Endometrial microvascular endothelial cells (primary cell): ENCODE results near the gene IFT43. TPM values are rescaled to one million over a fixed set of nuclear protein-coding genes. Genes with fewer than 3 reads are reported as not detected.

Experiments used
- in situ Hi-C: cut with HindIII; loops from 2 replicates; pipeline ENCODE4 v1.10.0; 2017; ENCODE audit warnings: low sequenced_read_pairs, low pct_unique_long_range_greater_than_20kb; ENCODE audit errors: inconsistent ontology term
- total RNA-seq: library from RNA; depleted of rRNA; stranded (reverse); fragments of >200 nt; gene quantifications from one replicate; pipeline ENCODE4 v1.2.3, GENCODE V29; 2015; ENCODE audit errors: inconsistent ontology term

Gene IFT43
- total RNA-seq, 1 donor from 2014 or later = 42.7 TPM

GRCh38 chr14:76055330-76055729, 69.8 kb downstream of the IFT43 start:
- in situ Hi-C loops = no loop called here

GRCh38 chr14:76056128-76056527, 70.6 kb downstream of the IFT43 start:
- in situ Hi-C loops = no loop called here

DNA sequence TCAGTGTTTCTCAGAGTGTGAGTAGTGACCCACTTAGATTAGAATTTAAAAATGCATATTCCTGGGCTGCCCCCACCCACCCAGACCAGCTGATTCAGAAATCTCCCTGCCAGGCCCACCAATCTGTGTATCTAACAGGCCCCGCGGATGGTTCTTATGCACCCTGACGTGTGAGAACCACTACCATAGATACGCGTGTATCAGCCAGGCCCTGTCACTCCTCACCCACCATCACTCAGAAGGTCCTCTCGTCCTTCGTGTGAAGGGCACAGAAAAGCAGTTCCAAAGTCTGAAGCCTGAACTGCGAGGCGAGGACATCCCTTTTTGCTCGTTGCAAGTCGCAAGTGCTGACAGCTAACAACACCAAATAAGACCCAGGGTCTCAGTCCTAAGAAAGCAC, 72.4 kb downstream of the IFT43 start:
- in situ Hi-C loops = no loop called here

DNA sequence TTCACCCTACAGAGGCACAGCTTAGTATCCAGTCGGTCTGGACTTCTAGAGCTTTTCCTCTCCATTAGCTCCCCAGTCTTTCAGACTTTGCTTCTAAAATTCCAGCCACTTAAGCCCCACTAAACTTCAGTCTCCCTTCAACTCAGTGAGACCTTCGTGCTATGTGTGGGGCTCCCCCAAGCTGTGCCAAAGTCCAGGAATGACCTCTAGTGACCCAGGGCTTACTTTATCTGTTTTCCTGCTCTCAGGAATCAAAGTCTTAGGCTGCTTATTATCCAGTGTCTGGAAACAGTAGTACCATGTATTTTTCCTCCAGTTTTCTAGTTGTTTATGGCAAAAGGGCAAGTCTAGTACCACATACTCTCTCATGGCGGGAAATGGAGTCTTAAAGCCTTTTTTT, 77.8 kb downstream of the IFT43 start:
- in situ Hi-C loops = no loop called here

DNA sequence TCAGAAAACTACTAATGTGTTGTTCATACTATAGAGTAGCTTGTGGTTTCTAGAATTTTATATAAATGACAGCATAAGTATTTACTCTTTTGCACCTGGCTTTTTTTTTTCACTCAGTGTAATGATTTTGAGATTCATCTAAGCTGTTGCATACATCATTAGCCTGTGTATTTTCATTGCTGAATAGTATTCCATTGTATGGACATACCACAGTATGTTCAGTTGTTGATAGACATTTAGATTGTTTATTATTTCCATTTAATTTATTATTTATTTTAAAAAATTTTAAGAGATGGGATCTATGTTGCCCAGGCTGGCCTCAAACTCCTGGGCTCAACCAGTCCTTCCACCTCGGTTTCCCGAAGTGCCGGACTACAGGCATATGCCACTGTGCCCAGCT, 80.0 kb downstream of the IFT43 start:
- in situ Hi-C loops = no loop called here

GRCh38 chr14:76067536-76067935, 82.0 kb downstream of the IFT43 start:
- in situ Hi-C loops = no loop called here

DNA sequence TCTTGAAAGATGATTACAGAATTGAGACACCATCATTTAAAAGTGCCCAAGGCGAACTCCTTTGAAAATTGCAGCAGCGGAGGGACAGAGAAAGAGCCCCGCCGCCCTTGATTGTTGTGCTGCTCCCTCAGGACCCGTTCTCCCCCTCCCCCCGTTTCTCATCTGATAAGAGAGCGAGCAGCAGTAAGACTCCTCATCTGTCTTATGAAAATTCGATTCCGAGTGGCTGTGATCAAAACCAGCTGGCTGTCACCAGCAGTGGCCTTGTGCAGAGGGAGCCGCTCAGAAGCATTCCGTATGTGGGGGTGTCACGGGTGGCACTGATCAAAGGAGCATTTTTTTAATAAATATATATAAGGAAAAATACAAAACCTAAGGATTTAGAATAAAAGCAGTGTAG, 88.2 kb downstream of the IFT43 start:
- in situ Hi-C loops = no loop called here

DNA sequence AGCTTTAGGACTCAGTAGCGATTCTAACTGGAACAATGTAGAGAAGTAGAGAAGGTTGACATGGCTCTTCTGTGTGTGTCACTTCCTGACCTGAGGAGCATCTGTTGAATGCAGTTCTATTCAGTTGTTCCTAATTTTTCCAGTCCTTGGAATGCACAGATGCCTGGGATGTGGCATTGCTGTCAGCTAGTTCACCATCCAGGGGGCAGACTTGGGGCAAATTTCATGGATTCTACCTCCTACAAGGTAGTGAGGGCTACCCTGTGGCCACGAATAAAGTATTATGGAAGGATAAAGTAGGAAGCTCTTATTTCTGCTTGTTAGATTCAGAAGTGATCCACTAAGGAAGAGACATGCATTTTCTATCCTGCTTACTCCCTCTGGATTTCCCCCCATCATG, 91.8 kb downstream of the IFT43 start:
- in situ Hi-C loops = no loop called here

- in situ Hi-C loops = no loop called here
Measured at GRCh38 chr14:76078501-76078900, 92.9 kb downstream of the IFT43 start.

DNA sequence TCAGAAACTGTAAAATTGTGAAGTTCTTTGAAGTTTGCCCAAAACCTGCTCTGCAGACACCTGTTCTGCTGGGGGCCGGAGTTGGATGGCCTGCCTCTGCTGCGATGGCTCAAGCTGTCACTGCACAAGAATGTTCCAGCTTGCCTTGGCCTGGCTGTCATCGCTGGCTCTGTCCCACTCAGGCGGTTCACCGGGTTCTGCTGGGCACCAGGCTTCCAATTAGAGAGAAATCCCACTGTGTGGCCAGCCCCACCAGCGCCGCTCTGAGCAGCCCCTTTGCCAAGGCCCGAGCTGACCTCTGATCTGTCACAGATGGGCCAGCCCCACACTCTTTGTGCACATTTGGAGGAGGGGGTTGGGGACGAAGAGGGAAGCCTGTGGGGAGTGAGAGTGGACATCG, 94.5 kb downstream of the IFT43 start:
- in situ Hi-C loops = no loop called here

- in situ Hi-C loops = no loop called here
Measured at GRCh38 chr14:76080471-76080870, 94.9 kb downstream of the IFT43 start.

- in situ Hi-C loops = no loop called here
Measured at GRCh38 chr14:76081642-76082041, 96.1 kb downstream of the IFT43 start.

DNA sequence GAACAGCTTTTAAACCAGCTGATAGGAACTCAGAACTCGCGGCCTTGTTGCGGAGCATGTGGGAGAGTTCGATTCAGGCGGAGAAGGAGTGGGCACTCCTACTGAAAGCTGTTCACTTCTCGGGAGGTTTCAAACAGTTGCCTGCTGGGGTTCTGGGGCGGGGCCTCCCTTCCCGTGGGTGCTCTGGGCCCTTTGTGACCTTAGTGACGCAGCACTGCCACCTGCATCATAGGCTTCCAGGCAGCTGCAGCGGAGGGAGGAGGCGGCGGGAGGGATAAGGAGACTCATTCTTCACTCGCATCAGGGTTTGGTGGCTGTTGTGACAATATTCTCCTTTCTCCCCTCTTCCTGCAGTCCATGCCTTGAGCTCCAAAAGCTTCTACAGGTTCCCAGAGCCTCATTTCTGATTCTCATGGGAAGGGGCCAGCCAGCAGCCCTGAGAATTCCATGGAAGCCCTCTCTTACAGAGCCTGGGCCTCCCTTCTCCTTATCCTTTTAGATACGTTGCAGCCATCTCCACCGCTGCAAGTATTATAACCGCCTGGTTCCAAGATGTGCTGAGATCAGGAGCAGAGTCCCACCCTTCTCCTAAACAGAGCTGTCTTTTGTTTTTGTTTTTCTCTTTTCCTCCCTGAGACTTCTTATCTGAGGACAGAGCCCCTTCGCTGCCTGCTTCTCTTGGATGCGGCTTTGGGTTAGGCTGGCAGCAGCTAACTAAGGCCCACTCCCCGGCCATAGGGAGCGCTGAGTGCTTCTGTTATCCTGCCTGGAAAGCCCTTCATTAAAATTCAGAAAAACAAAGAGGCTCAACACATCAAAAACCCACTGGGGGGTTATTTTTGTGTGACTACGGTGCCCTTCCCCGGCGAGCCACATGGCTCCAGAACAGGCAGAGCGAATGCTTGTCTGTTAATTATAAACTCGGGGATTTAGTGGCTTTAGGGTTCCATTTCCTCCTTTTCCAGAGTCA, 98.5 kb downstream of the IFT43 start:
- in situ Hi-C loops = no loop called here

- in situ Hi-C loops = no loop called here
Measured at GRCh38 chr14:76085358-76085757, 99.8 kb downstream of the IFT43 start.

- in situ Hi-C loops = no loop called here
Measured at GRCh38 chr14:76086636-76087035, 101.1 kb downstream of the IFT43 start.

DNA sequence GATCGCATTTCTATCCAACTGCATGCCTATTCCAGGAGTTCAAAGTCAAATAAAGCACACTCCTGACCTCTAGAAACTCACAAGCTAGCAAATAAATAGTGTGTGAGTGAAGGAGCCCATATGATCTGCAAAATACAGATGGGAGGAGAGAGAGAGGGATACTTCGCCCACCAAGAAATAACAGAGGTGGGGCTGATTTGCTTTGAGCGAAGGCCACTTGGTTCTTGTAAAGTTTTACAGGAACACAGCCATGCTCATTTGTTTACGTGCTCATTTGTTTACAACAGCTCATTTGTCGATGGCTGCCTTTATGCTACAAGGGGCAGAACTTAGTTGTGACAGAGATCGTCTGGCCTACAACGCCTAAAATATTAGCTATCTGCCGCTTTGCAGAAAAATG, 102.8 kb downstream of the IFT43 start:
- in situ Hi-C loops = no loop called here

DNA sequence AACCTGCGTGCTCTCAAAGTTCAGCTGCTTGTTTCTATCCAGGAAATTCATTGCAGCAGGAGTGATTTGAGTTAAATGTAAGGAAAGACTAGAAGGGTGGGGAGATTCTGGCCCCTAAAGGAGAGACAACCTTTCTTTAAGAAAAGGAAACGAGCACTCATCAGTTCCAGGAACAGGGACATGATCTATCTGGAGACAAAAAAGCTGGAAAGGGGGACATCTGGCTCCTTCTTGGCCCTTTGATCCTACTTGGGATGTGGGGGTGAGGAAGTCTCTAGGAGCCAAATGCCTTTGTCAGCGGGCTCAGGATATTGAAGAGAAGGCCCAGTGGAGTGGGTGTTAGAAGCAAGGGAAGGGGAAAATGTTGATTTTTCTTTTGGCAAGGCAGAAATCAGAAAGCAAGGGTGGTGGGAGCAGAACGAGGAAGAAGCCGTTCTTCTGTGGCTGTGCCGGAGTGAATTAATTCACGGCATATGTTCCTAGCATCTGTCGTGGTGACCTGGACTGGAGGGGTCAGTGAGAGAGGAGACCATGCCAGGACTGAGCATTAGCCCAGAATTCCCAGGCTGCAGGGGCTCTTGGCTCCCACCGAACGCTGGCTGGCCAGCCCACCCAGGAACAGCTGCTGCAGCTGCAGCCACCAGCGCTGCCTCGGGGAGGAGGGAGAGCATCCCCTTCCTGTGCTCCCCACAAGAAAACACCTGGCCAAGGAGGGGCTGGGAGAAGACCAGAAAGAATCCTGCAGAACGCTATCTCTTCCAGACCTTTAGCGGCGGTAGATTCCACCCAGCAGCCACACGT, 103.4 kb downstream of the IFT43 start:
- in situ Hi-C loops = no loop called here

GRCh38 chr14:76089575-76089974, 104.0 kb downstream of the IFT43 start:
- in situ Hi-C loops = no loop called here

DNA sequence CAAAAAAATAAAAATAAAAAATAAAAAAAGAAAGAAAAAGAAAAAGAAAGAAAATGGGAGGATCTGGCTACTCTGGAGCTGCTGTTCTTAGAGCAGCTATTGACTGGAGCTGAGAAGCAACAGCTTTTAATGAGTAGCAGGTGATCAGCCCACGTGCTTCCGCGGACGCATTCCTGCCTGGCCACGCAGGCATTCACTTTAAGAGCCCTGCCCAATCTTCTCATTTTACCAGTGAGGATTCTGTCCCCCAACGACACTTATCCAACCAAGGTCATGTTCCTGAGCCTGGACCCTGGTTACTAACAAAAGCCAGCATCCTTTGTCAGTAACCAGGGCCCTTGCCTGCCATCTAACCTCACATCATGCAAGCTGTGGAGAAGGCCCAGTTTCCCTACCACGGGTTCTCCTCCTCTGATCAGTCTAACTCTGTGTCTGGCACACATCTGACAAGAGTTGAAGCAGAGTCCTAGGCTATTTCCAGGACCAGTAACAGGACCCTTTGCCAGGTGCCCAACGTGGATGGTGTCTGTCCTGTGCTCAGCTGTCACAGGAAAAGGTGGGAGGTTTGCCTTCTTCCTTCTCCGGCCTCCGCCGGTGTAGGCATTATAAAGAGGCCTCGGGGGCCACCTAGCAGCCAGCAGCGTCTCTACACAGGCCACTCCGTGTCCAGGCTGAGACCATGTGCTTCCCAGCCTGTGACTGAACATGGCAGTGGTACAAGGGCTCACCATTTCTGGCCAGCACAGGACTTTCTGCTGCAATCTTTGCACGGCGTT, 105.2 kb downstream of the IFT43 start:
- in situ Hi-C loops = no loop called here
